ENCODE measurements around the gene HDAC1.

DNA sequence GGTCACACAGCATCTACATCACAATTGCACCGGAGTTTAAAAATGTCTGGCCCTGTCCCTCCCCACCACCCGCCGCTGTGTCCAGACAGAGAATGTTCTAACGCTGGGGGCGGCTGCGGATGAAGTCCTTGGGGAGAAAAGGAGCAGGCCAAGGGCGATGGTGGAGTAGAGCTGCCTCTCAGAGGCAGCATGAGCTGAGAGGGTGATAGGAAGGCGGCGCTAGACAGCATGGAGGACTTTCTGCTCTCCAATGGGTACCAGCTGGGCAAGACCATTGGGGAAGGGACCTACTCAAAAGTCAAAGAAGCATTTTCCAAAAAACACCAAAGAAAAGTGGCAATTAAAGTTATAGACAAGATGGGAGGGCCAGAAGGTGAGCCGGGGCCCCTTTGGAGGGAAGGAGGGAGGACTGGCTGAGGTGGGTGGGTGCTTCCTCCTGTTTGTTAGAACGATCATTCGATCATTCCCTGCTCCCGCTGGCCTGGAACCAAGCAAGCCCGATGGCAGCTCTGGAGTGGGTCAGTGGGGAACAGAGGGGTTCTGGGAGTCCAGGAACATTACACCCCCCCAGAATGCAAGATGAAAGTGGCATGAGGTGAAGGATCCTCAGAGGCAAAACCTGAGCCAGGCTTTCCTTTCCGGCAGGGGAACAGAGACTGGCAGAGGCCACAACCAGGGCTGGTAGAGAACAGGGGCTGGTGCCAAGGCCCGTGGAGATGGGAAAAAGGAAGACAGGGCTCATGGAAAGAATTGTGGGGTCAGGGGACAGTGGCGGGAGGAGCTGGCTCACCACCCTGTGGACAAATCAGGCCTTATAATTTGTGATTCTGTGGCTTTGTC, 70.8 kb downstream of the HDAC1 start, which contains the start of the genes FAM229A and TSSK3:
- TF ChIP-seq, protein P1, sequence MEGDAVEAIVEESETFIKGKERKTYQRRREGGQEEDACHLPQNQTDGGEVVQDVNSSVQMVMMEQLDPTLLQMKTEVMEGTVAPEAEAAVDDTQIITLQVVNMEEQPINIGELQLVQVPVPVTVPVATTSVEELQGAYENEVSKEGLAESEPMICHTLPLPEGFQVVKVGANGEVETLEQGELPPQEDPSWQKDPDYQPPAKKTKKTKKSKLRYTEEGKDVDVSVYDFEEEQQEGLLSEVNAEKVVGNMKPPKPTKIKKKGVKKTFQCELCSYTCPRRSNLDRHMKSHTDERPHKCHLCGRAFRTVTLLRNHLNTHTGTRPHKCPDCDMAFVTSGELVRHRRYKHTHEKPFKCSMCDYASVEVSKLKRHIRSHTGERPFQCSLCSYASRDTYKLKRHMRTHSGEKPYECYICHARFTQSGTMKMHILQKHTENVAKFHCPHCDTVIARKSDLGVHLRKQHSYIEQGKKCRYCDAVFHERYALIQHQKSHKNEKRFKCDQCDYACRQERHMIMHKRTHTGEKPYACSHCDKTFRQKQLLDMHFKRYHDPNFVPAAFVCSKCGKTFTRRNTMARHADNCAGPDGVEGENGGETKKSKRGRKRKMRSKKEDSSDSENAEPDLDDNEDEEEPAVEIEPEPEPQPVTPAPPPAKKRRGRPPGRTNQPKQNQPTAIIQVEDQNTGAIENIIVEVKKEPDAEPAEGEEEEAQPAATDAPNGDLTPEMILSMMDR (IDR thresholded peaks at IDR 0.05; ENCODE audit: low read depth, low read length, poor library complexity, severe bottlenecking): no peak
- no peak for TF ChIP-seq EZH2phosphoT487 (IDR thresholded peaks at IDR 0.05; ENCODE audit: borderline replicate concordance, low read length)
